Thoracic aorta (tissue), 2 donors: ENCODE data around the gene CDK5RAP2. TPM values are rescaled to one million over a fixed set of nuclear protein-coding genes. Genes with fewer than 3 reads are reported as not detected.
A peak's percentile ranks its signal among the peaks of the same experiment; 100 is the strongest.

Source experiments
- ATAC-seq: fragments of 150-250 bp; one replicate; pipeline ENCODE4 v1.8.0; 2017; ENCODE audit warnings: low read depth; ENCODE audit not compliant: insufficient number of reproducible peaks, low FRiP score
- DNase-seq: peaks from one replicate; pipeline ENCODE4 v3.0.0-alpha.2; 2020; ENCODE audit warnings: low spot score
- H3K27ac ChIP-seq, 2 donors: fragments of 200-600 bp; sonication (generic); 1 replicate in 1 of 2; 2 replicates in 1 of 2; pipeline ENCODE4 v1.5.1; 2016; ENCODE audit warnings: mild to moderate bottlenecking in 2 of 2, moderate library complexity in 2 of 2
- H3K27me3 ChIP-seq: fragments of 200-600 bp; sonication (generic); replicated peaks from 2 replicates; pipeline ENCODE4 v1.6.0; 2016; ENCODE audit warnings: mild to moderate bottlenecking; ENCODE audit not compliant: insufficient read depth
- H3K36me3 ChIP-seq: fragments of 200-600 bp; sonication (generic); one replicate; pipeline ENCODE4 v1.5.1; 2016
- H3K4me1 ChIP-seq, 2 donors: fragments of 200-600 bp; sonication (generic); 1 replicate in 1 of 2; 2 replicates in 1 of 2; pipeline versions ENCODE4 v1.5.1 to v1.6.0; 2016; ENCODE audit warnings: low read depth in 2 of 2, mild to moderate bottlenecking in 1 of 2; ENCODE audit not compliant: control insufficient read depth in 1 of 2
- H3K4me3 ChIP-seq: fragments of 200-600 bp; sonication (generic); 2 replicates; pipeline ENCODE4 v1.5.1; 2016; ENCODE audit warnings: mild to moderate bottlenecking
- H3K9me3 ChIP-seq: fragments of 200-600 bp; sonication (generic); 2 replicates; pipeline ENCODE4 v1.5.1; 2016
- CTCF ChIP-seq: fragments of 200-600 bp; sonication (generic); IDR thresholded peaks from one replicate; pipeline ENCODE4 v1.5.1; 2019; ENCODE audit warnings: antibody characterized with exemption
- total RNA-seq, 2 donors: library from RNA; depleted of rRNA; stranded (reverse); fragments of >200 nt; gene quantifications; one replicate each; pipeline versions ENCODE4 v1.1.0 to v1.2.3, GENCODE V29; 2016

Gene CDK5RAP2
- total RNA-seq, 2 donors from 2014 or later, result 67.8 to 132 TPM

- Histone ChIP-seq H3K27ac (peak overlapping the region in 1 of 2 donors; percentile 13), H3K4me3 (no peak overlapping the region), H3K36me3 (no peaks in the 10 kb centered on the region), H3K27me3 (no peaks in the 10 kb centered on the region), H3K9me3 (no peaks in the 10 kb centered on the region), H3K4me1 (peaks cover 14 to 62% of the 10 kb centered on the region in 2 donors)
- TF ChIP-seq CTCF, result no peak
- DNase-seq (no peak), ATAC-seq (no peak)
These were observed 195.1 kb downstream of the CDK5RAP2 start for GRCh38 chr9:120384925-120385272.

- peaks cover 14 to 56% of the 10 kb centered on the region in 2 donors for H3K4me1 ChIP-seq
- H3K36me3 ChIP-seq, result no peaks in the 10 kb centered on the region
- no peak overlapping the region for H3K4me3 ChIP-seq
- ATAC-seq, result no peak
- TF ChIP-seq CTCF, result no peak
- no peaks in the 10 kb centered on the region for H3K9me3 ChIP-seq
- H3K27me3 ChIP-seq, result no peaks in the 10 kb centered on the region
- DNase-seq, result no peak
- H3K27ac ChIP-seq, result peak overlapping the region in 1 of 2 donors; percentile 13
These were observed 195.7 kb downstream of the CDK5RAP2 start for GRCh38 chr9:120383999-120384924.

- DNase-seq, result no peak
- H3K36me3 ChIP-seq, result no peaks in the 10 kb centered on the region
- H3K4me1 ChIP-seq, result peaks cover 10 to 49% of the 10 kb centered on the region in 2 donors
- ATAC-seq, result no peak
- no peak for TF ChIP-seq CTCF
- H3K27me3 ChIP-seq, result no peaks in the 10 kb centered on the region
- no peaks in the 10 kb centered on the region for H3K9me3 ChIP-seq
- no peak overlapping the region for H3K27ac ChIP-seq
- no peak overlapping the region for H3K4me3 ChIP-seq
These were observed 196.4 kb downstream of the CDK5RAP2 start for GRCh38 chr9:120383611-120383998.

- no peak overlapping the region for H3K27ac ChIP-seq
- no peak overlapping the region for H3K4me3 ChIP-seq
- DNase-seq, result no peak
- no peaks in the 10 kb centered on the region for H3K27me3 ChIP-seq
- no peak for ATAC-seq
- H3K4me1 ChIP-seq, result peaks cover 5 to 38% of the 10 kb centered on the region in 2 donors
- TF ChIP-seq CTCF, result no peak
- H3K9me3 ChIP-seq, result no peaks in the 10 kb centered on the region
- no peaks in the 10 kb centered on the region for H3K36me3 ChIP-seq
These were observed 197.5 kb downstream of the CDK5RAP2 start for GRCh38 chr9:120382453-120382852.

- Histone ChIP-seq H3K27ac (no peak overlapping the region), H3K36me3 (no peaks in the 10 kb centered on the region), H3K9me3 (no peaks in the 10 kb centered on the region), H3K4me1 (peaks cover 5 to 32% of the 10 kb centered on the region in 2 donors), H3K4me3 (no peak overlapping the region), H3K27me3 (no peaks in the 10 kb centered on the region)
- no peak for TF ChIP-seq CTCF
- no peak for DNase-seq
- no peak for ATAC-seq
These were observed 198.1 kb downstream of the CDK5RAP2 start for GRCh38 chr9:120381839-120382238.
